Posterior vena cava (tissue), 2 donors: Measurements from ENCODE around the gene DUX4. TPM values are rescaled to one million over a fixed set of nuclear protein-coding genes. Genes with fewer than 3 reads are reported as not detected.
A peak's percentile ranks its signal among the peaks of the same experiment; 100 is the strongest.
"Not testable (repeated sequence)": the region's sequence is repeated elsewhere in the genome, so short reads cannot be mapped to it uniquely, and the experiment has no call there.

ENCODE experiments used
- DNase-seq: peaks from one replicate; pipeline ENCODE4 v3.0.0-alpha.2; 2020; ENCODE audit warnings: low spot score
- intact Hi-C, 2 donors: fragments of 100-400 bp; cut with DNase I; formaldehyde crosslinking; loops; one replicate each; pipeline versions ENCODE4 v1.14.1 to v1.14.2; 2022 to 2023
- long read RNA-seq, 2 donors: library from polyadenylated mRNA; unstranded; transcript quantifications; one replicate each; pipeline ENCODE4 v2.0.0, GENCODE V29; 2020 to 2021
- total RNA-seq, 2 donors: library from RNA; stranded (reverse); fragmentation: NEBNext Ultra II Directional; extraction: Animal tissue kit (Norgen Biotek cat#: 25700); gene quantifications; one replicate each; pipeline ENCODE4 v1.2.1, GENCODE V29; 2021
- donor health status: DM: yes; HTN: yes; CAD: no.
- donor health status: DM: yes; HTN: yes; CAD: no.

DUX4 gene
- total RNA-seq: not detected
- long read RNA-seq, donor 1: 0 reads
- long read RNA-seq, donor 2: 0 reads

DNA sequence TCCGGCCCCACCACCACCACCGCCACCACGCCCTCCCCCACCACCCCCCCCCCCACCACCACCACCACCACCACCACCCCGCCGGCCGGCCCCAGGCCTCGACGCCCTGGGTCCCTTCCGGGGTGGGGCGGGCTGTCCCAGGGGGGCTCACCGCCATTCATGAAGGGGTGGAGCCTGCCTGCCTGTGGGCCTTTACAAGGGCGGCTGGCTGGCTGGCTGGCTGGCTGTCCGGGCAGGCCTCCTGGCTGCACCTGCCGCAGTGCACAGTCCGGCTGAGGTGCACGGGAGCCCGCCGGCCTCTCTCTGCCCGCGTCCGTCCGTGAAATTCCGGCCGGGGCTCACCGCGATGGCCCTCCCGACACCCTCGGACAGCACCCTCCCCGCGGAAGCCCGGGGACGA, at the start of gene DUX4:
Gene DUX4 (plus strand): TSS at position 347 of the 400 bp plus-strand sequence. CDS start 0 bp downstream, at position 347.
- intact Hi-C loops: not testable (repeated sequence)

DNA sequence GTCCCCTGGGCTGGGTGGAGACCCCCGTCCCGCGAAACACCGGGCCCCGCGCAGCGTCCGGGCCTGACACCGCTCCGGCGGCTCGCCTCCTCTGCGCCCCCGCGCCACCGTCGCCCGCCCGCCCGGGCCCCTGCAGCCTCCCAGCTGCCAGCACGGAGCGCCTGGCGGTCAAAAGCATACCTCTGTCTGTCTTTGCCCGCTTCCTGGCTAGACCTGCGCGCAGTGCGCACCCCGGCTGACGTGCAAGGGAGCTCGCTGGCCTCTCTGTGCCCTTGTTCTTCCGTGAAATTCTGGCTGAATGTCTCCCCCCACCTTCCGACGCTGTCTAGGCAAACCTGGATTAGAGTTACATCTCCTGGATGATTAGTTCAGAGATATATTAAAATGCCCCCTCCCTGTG, 1.9 kb downstream of the DUX4 start:
- DNase-seq, intact Hi-C loops: not testable (repeated sequence)

More for the DNA sequence above, at the start of gene DUX4:
- not testable (repeated sequence) for DNase-seq

- intact Hi-C loops: not testable (repeated sequence)
- DNase-seq: peak; percentile 18
Measured at GRCh38 chr4:190177727-190178605, 4.4 kb downstream of the DUX4 start.

DNA sequence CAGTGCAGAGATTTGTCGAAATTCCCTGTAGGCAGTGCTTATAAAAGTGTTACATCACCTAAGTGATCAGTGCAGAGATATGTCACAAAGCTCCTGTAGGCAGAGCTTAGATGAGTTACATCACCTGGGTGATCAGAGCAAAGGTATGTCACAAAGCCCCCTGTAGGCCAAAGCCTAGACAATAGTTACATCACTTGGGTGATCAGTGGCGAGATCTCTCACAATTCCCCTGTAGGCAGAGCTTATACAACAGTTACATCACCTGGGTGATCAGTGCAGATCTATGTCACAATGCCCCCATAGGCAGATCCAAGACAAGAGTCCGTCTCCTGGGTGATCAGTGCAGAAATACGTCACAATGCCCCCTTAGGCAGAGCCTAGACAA, 5.0 kb downstream of the DUX4 start:
- intact Hi-C loops, DNase-seq: not testable (repeated sequence)

- DNase-seq, intact Hi-C loops: not testable (repeated sequence)
Measured at GRCh38 chr4:190179030-190179739, 5.6 kb downstream of the DUX4 start.

- DNase-seq, intact Hi-C loops: not testable (repeated sequence)
Measured at GRCh38 chr4:190179740-190180094, 6.1 kb downstream of the DUX4 start.

GRCh38 chr4:190180947-190181346, 7.4 kb downstream of the DUX4 start:
- intact Hi-C loops, DNase-seq: not testable (repeated sequence)

- peak; percentile 53 for DNase-seq
- intact Hi-C loops: not testable (repeated sequence)
Measured at GRCh38 chr4:190181481-190182100, 8.0 kb downstream of the DUX4 start.

DNA sequence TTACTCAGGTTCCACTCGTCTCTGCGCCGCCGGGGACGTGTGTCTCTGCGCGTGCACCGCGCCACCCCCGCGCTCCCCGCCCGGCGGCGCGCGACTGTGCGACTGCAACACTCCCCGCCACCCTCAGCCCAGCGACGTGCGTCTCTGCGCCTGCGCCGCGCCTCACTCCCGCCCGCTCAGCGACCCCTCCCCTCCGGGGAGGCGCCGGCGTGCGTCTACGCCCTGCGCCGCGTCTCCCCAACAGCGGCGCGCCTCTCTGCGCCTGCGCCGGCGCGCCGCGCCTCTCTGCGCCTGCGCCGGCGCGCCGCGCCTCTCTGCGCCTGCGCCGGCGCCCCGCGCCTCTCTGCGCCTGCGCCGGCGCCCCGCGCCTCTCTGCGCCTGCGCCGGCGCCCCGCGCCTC, 29.9 kb downstream of the DUX4 start:
- DNase-seq: peak; percentile 76
- intact Hi-C loops: not testable (repeated sequence)

Other genes with a start within 250 kb of the DUX4 start
- gene FRG1, start 232.9 kb upstream of the DUX4 start, total RNA-seq: 10 to 100 TPM; 41.6 to 46.4 TPM
- gene FRG2, start 146.5 kb upstream of the DUX4 start, total RNA-seq: not detected
- gene DBET, start 109.3 kb upstream of the DUX4 start, total RNA-seq: not detected